Activated naive CD4-positive, alpha-beta T cell treated with anti-CD3 and anti-CD28 coated beads, Interleukin-2, amount 50 U/mL, for 24 hours (primary cell): ENCODE data around the gene OVCH1.
"Not testable (repeated sequence)": the region's sequence is repeated elsewhere in the genome, so short reads cannot be mapped to it uniquely, and the experiment has no call there.

Source experiments
- H3K27ac Mint-ChIP-seq: one replicate; pipeline ENCODE4 v1.8.0; 2021; ENCODE audit warnings: mild to moderate bottlenecking, mixed read lengths
- H3K27me3 Mint-ChIP-seq: one replicate; pipeline ENCODE4 v1.8.0; 2021; ENCODE audit warnings: mixed read lengths
- H3K36me3 Mint-ChIP-seq: one replicate; pipeline ENCODE4 v1.8.0; 2021; ENCODE audit warnings: mixed read lengths
- H3K4me1 Mint-ChIP-seq: one replicate; pipeline ENCODE4 v1.8.0; 2021; ENCODE audit warnings: mixed read lengths
- H3K4me3 Mint-ChIP-seq: one replicate; pipeline ENCODE4 v1.8.0; 2021; ENCODE audit warnings: mild to moderate bottlenecking, mixed read lengths
- H3K9me3 Mint-ChIP-seq: one replicate; pipeline ENCODE4 v1.8.0; 2021; ENCODE audit warnings: mixed read lengths

Gene OVCH1

DNA sequence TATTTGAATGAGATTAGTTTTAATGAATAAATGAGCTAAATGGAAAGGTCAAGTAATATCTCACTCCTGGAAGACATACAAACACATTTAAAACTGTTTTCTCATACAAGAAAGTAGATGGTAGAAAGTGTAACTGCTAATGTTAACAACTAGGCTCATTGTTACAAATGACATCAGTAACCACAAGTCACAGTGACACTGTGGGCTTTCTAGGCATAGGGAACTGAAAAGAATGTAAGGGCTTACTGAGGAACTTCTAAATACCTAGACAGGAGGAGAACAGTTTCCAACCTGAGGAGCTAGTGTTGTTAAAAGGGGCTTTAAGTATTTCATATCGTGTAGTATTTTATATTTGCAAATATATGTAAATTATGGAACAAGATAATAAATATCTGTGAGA is 99.0 kb downstream of the OVCH1 start:
- Mint-ChIP-seq H3K4me3 (no peak overlapping the region), H3K9me3 (no peaks in the 10 kb centered on the region), H3K27ac (no peak overlapping the region), H3K36me3 (no peaks in the 10 kb centered on the region), H3K27me3 (peaks cover 4% of the 10 kb centered on the region), H3K4me1 (no peaks in the 10 kb centered on the region)

DNA sequence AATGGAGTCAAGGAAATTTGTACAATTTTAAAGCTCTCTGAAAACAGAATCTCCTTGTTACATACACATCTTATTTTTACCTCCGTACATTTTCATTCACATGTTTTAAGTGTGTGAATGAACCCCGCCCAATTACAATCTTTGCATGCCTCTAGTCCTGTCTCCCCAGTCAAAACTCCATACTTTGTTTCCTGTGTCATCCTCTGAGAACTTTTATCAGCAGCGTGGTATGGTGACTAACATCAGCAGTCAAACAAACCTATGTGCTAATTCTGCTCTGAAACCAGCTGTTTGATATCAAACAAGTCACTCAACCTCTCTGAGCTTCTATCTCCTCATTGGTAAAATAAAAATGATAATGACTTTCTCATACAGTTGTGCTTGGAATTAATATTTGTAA is 100.7 kb downstream of the OVCH1 start:
- no peak overlapping the region for H3K4me3 Mint-ChIP-seq
- H3K27ac Mint-ChIP-seq: no peak overlapping the region
- no peaks in the 10 kb centered on the region for H3K36me3 Mint-ChIP-seq
- H3K27me3 Mint-ChIP-seq: peaks cover 4% of the 10 kb centered on the region
- H3K4me1 Mint-ChIP-seq: no peaks in the 10 kb centered on the region
- no peaks in the 10 kb centered on the region for H3K9me3 Mint-ChIP-seq

DNA sequence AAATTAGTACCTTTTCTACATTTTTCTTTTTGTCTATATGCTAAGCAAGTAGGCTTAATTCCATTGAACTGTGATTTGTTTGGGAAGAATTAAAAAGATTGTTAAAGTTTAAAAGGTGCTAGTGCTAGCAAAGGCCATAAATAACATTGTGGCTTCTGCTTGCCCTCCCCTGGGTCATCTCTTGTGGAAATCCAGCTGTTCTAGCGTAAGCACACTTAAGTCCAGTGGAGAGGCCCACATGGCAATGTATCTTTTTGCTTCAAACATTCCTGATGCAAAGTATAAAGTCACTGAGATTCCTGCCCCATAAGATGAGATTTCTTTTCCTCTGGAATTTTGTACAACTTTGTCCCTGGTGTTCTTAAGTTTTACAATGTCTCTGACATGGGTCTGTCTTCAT is 102.1 kb downstream of the OVCH1 start:
- H3K36me3 Mint-ChIP-seq: peaks cover 5% of the 10 kb centered on the region
- peaks cover 2% of the 10 kb centered on the region for H3K27me3 Mint-ChIP-seq
- peaks cover 8% of the 10 kb centered on the region for H3K9me3 Mint-ChIP-seq
- peaks cover 10% of the 10 kb centered on the region for H3K4me1 Mint-ChIP-seq
- no peak overlapping the region for H3K4me3 Mint-ChIP-seq
- H3K27ac Mint-ChIP-seq: no peak overlapping the region

DNA sequence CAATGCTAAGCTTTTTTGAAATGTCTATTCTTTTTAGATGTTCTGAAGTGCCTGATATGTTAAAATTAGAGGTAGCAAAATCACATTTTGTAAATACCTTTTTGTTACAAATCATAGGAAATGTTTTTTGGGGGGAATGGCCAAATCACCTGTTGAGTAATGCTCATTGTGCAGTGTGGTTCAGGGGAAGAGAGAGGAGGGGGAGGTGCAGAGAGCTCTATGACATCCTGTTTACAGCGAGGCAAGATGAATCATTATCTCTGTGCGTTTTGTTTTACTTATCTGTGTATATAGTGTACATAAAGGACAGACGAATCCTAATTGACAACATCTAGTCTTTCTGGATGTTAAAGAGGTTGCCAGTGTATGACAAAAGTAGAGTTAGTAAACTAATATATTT is 107.1 kb downstream of the OVCH1 start:
- peaks cover 12% of the 10 kb centered on the region for H3K9me3 Mint-ChIP-seq
- H3K27me3 Mint-ChIP-seq, H3K36me3 Mint-ChIP-seq: not testable (repeated sequence)
- H3K4me1 Mint-ChIP-seq: peaks cover 20% of the 10 kb centered on the region
- peak overlapping the region; percentile 76 for H3K4me3 Mint-ChIP-seq
- peak overlapping the region; percentile 97 for H3K27ac Mint-ChIP-seq

DNA sequence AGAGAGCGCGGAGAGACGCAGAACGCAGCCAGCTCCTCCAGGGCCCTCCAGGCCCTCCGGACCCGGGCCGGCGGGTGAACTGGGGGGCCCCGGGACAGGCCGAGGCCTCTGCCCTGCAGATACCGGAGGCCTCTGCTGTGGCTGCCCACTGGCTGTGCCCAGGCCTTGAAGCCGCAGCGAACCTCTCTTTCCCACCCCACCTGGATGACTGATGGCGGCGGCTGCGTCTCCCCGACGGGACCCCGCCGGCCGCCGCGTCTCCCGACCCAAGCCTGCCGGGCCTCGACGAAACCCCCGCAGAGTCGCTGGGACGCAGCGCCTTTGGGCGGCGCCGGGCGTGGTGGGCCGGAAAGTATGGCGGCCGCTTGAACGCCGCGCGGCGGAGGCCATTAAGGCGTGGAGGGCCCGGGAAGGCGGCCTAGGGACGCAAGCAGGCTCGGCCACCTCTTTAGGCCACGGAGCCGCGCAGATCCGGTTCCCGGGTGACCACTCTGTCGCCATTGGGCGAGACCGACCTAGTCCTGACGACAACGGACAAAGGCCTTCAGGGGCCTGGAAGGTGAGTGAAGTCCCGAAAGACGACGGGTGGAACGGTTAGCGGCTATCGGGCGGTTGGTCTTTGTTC is 108.1 kb downstream of the OVCH1 start:
- Mint-ChIP-seq H3K4me1 (peaks cover 20% of the 10 kb centered on the region), H3K36me3 (peaks cover 5% of the 10 kb centered on the region), H3K9me3 (peaks cover 12% of the 10 kb centered on the region), H3K4me3 (no peak overlapping the region), H3K27me3 (no peaks in the 10 kb centered on the region), H3K27ac (peak overlapping the region; percentile 81)

DNA sequence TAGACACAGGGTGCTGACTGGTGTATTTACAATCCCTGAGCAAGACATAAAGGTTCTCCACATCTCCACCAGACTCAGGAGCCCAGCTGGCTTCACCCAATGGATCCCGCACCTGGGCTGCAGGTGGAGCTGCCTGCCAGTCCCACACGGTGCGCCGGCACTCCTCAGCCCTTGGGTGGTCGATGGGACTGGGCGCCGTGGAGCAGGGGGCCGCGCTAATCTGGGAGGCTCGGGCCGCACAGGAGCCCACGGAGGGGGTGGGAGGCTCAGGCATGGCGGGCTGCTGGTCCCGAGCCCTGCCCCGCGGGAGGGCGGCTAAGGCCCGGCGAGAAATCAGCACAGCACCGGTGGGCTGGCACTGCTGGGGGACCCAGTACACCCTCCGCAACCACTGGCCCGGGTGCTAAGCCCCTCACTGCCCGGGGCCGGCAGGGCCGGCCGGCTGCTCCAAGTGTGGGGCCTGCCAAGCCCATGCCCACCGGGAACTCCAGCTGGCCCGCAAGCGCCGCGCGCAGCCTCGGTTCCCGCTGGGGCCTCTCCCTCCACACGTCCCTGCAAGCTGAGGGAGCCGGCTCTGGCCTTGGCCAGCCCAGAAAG is 111.3 kb downstream of the OVCH1 start:
- H3K4me1 Mint-ChIP-seq: peaks cover 30% of the 10 kb centered on the region
- not testable (repeated sequence) for H3K9me3 Mint-ChIP-seq, H3K4me3 Mint-ChIP-seq, H3K27ac Mint-ChIP-seq, H3K36me3 Mint-ChIP-seq, H3K27me3 Mint-ChIP-seq

DNA sequence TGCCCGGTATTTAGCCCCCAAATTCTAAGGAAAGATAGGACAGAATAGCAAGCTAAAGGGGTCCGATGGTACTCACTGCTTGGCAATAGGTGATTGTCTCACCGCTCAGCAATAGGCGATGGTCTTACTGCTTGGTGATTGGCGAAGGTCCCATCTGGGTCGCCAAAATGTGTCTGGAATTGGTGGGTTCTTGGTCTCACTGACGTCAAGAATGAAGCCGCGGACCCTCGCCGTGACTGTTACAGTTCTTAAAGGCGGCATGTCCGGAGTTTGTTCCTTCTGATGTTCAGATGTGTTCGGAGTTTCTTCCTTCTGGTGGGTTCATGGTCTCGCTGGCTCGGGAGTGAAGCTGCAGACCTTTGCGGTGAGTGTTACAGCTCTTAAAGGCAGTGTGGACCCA is 112.3 kb downstream of the OVCH1 start:
- not testable (repeated sequence) for H3K4me3 Mint-ChIP-seq, H3K27ac Mint-ChIP-seq, H3K27me3 Mint-ChIP-seq, H3K36me3 Mint-ChIP-seq, H3K9me3 Mint-ChIP-seq
- H3K4me1 Mint-ChIP-seq: peaks cover 25% of the 10 kb centered on the region

DNA sequence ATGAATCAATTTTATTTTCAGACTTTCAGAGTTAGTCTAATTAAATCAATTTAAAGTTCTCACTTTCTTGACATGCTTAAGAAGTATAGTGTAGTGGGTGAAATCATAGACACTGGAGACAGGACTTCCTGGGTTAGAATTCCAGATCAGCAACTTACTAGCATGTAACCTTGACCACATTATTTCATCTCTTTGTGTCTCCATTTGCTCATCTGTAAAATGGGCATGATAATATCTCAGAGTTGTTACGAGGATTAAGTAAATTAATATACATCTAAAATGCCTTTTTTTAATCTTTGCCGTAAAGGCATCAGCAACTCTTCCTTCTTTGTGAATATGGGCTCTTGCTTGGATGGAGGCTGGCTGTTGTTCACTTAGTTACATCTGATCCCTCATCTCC is 115.2 kb downstream of the OVCH1 start:
- Mint-ChIP-seq H3K36me3 (no peaks in the 10 kb centered on the region), H3K9me3 (no peaks in the 10 kb centered on the region), H3K27me3 (no peaks in the 10 kb centered on the region), H3K27ac (peak overlapping the region; percentile 76), H3K4me3 (peak overlapping the region; percentile 97), H3K4me1 (peaks cover 46% of the 10 kb centered on the region)

DNA sequence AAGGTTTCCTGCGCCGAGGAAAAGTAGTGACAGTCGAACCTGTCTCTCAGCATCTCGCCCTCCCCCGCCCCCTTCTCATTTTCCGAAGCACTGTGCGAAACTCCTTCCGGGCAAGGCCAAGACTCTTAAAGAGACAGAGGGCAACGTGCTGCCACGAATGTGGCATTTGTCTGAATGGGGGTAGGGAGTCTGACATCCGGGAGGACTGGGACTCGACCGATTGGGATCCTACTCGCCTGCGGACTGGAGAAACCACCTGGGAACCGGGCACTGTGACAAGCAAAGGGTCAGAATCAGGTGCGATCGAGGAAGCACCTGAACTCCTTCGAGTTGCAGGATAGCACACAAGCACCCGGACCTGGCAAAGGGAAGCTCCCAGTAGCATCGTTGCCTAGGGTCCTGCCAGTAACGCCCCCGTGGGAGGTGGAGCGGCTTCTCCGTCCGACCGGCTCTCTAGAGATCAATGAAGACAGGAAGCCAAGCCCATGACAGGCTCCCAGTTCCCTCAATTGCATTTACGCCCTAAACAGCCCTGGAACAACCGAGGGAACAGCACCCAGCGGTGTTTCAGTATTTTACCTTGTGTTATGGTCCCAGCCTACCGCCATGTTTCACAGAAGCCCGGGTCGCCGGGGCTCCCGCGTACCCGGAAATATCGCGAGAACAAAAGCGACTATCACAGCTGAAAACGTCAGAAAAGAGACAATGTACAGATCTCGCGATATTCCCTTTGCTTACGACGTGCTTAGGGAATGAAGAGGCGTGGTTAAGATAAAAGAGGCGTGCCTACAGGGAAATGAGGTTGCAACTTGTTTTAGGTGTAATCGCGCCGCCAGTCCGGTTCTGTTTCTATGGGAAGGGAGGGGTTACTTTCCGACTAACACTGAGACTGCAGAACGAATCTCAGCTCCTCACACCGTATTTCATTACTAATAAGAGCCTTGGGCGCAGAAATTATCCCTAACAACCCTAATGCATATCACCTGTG is 116.7 kb downstream of the OVCH1 start, which contains the start of gene ERGIC2:
TSS of gene ERGIC2 (minus strand) at position 637 of the 988 bp plus-strand sequence. CDS start 9,539 bp downstream, outside the sequence.
- no peaks in the 10 kb centered on the region for H3K9me3 Mint-ChIP-seq
- peak within 1 kb of the TSS; percentile 99 for H3K27ac Mint-ChIP-seq
- peaks cover 60% of the 10 kb centered on the region for H3K4me1 Mint-ChIP-seq
- peaks cover 7% of the 10 kb centered on the region for H3K36me3 Mint-ChIP-seq
- H3K4me3 Mint-ChIP-seq: peak within 1 kb of the TSS; percentile 97
- no peaks in the 10 kb centered on the region for H3K27me3 Mint-ChIP-seq
